K562 (cell line): Measurements from ENCODE around the gene ZNF689. TPM values are rescaled to one million over a fixed set of nuclear protein-coding genes. Genes with fewer than 3 reads are reported as not detected.

ENCODE experiments used
- ATF7 ChIP-seq: fragments of 450-650 bp; IDR thresholded peaks from 2 replicates; pipeline ENCODE4 v1.7.1; 2014; ENCODE audit warnings: mild to moderate bottlenecking, moderate library complexity
- CBX5 ChIP-seq: IDR thresholded peaks from 2 replicates; pipeline ENCODE4 v1.6.1; 2014; ENCODE audit warnings: low read depth, borderline replicate concordance
- DACH1 ChIP-seq: fragments of 450-650 bp; IDR thresholded peaks from 2 replicates; pipeline ENCODE4 v1.6.1; 2018; ENCODE audit not compliant: partially characterized antibody
- FOXP4 ChIP-seq: sonication (generic); formaldehyde crosslinking; IDR thresholded peaks from 2 replicates; pipeline ENCODE4 v1.8.0; 2022; ENCODE audit warnings: mild to moderate bottlenecking, missing genetic modification reagents, borderline replicate concordance
- GABPA ChIP-seq: fragments of 200-800 bp; sonication (Bioruptor generic); conservative IDR thresholded peaks from 2 replicates; pipeline ENCODE4 v1.6.1; 2016; ENCODE audit warnings: low read depth, missing genetic modification characterization, missing compliant biosample characterization
- HEY1 ChIP-seq: fragments of 250-450 bp; sonication (Bioruptor Pico); IDR thresholded peaks from 2 replicates; pipeline ENCODE4 v1.5.0; 2020; ENCODE audit warnings: mild to moderate bottlenecking, moderate library complexity, borderline replicate concordance
- KDM1A ChIP-seq, 2 experiments: fragments of 450-650 bp; IDR thresholded peaks; 2 replicates each; pipeline ENCODE4 v1.6.1; 2016; ENCODE audit warnings: mild to moderate bottlenecking in 2 of 2
- KDM5B ChIP-seq: fragments of 200-600 bp; sonication (generic); IDR thresholded peaks from 2 replicates; pipeline ENCODE4 v1.6.1; 2012; ENCODE audit warnings: low read depth, mild to moderate bottlenecking, moderate library complexity, low read length, control low read depth, inconsistent platforms; ENCODE audit not compliant: insufficient replicate concordance
- MLX ChIP-seq, 2 experiments: fragments of 450-650 bp in 1 of 2; sonication (generic) in 1 of 2; formaldehyde crosslinking; conservative IDR thresholded peaks; 2 replicates each; pipeline versions ENCODE4 v1.4.0 to v1.8.1; 2020 to 2022; ENCODE audit warnings: mild to moderate bottlenecking in 1 of 2, missing genetic modification reagents in 1 of 2
- MYNN ChIP-seq, 2 experiments: sonication (generic); formaldehyde crosslinking in 1 of 2; IDR thresholded peaks; 2 replicates each; pipeline versions ENCODE4 v1.5.0 to v1.6.1; 2016 to 2020; ENCODE audit warnings: antibody characterized with exemption in 1 of 2, missing genetic modification reagents in 1 of 2
- PHF21A ChIP-seq: fragments of 450-650 bp; IDR thresholded peaks from 2 replicates; pipeline ENCODE4 v1.6.1; 2017; ENCODE audit warnings: low read depth, borderline replicate concordance
- PRMT5 ChIP-seq: sonication (generic); formaldehyde crosslinking; IDR thresholded peaks from 2 replicates; pipeline ENCODE4 v1.5.0; 2020; ENCODE audit warnings: missing genetic modification reagents
- SPI1 ChIP-seq: IDR thresholded peaks from 2 replicates; pipeline ENCODE4 v1.6.1; 2011; ENCODE audit warnings: low read depth, low read length, control low read depth, borderline replicate concordance
- SRF ChIP-seq, 2 experiments: fragments of 250-450, 450-650 bp in 1 of 2; sonication (Bioruptor Pico) in 1 of 2; sonication (generic) in 1 of 2; formaldehyde crosslinking; IDR thresholded peaks; 2 replicates each; pipeline versions ENCODE4 v1.5.0 to v1.5.1; 2020 to 2022; ENCODE audit warnings: mild to moderate bottlenecking in 1 of 2, missing genetic modification reagents in 1 of 2
- TBP ChIP-seq: optimal IDR thresholded peaks from 2 replicates; pipeline ENCODE3; 2011; ENCODE audit warnings: low read depth, low read length, improper control_type of control experiment
- ZBTB33 ChIP-seq: sonication (generic); formaldehyde crosslinking; IDR thresholded peaks from 2 replicates; pipeline ENCODE4 v1.8.1; 2023; ENCODE audit warnings: mild to moderate bottlenecking, missing genetic modification reagents
- ZNF134 ChIP-seq: fragments of 250-450 bp; sonication (Bioruptor Pico); conservative IDR thresholded peaks from 2 replicates; pipeline ENCODE4 v1.4.0; 2020
- ZNF239 ChIP-seq: fragments of 250-450 bp; sonication (Bioruptor Pico); IDR thresholded peaks from 2 replicates; pipeline ENCODE4 v1.4.0; 2020; ENCODE audit warnings: mild to moderate bottlenecking
- ZNF512 ChIP-seq: IDR thresholded peaks from 2 replicates; pipeline ENCODE4 v1.6.1; 2016; ENCODE audit warnings: missing genetic modification characterization, missing compliant biosample characterization
- polyA plus RNA-seq, 8 experiments: library from polyadenylated mRNA; depleted of rRNA in 4 of 8; stranded (reverse) in 5 of 8; unstranded in 3 of 8; fragments of >200 nt; fragmentation: Nextera tagmentation in 2 of 8; fragmentation: Illumina TruSeq in 1 of 8; extraction: Ambion mirVana in 2 of 8; extraction: Trizol in 1 of 8; gene quantifications; 2 replicates each; pipeline versions ENCODE4 v1.2.1 to v1.2.3, GENCODE V29; 2011 to 2014; ENCODE audit warnings: inconsistent platforms in 1 of 8, missing spikeins in 1 of 8
- total RNA-seq, 7 experiments: library from RNA; depleted of rRNA in 6 of 7; stranded (reverse); fragments of >200 nt in 6 of 7; fragmentation: Illumina TruSeq in 2 of 7; extraction: Trizol in 2 of 7; gene quantifications; 2 replicates each; pipeline versions ENCODE4 v1.2.1 to v1.2.3, GENCODE V29; 2011 to 2021; ENCODE audit warnings: low replicate concordance in 1 of 7
- TF ChIP-seq, protein P1 (sequence below): fragments of 450-650 bp; formaldehyde crosslinking; conservative IDR thresholded peaks from 2 replicates; pipeline ENCODE4 v1.4.0; 2022; ENCODE audit warnings: mild to moderate bottlenecking, missing genetic modification characterization

Gene ZNF689
- total and polyA plus RNA-seq, 9 of the 15 experiments (the other 6 are each of a cell fraction or from before 2014, with no cell fraction given) = 5.4 to 15.4 (median 10.8) TPM

GRCh38 chr16:30585400-30586191, 24.6 kb downstream of the ZNF689 start, which contains the start of gene ZNF785 (continued):
- TF ChIP-seq DACH1 (no peak), TBP (peak; percentile 81), MYNN (IDR thresholded peaks at IDR 0.05) (peak; percentile 61), MYNN (CRISPR knock-in tag; IDR thresholded peaks at IDR 0.05) (no peak), ZBTB33 (CRISPR knock-in tag) (peak; percentile 93), PHF21A (0 out of 2 replicates have a peak, but pooled peaks have one; percentile 9), ZNF239 (CRISPR knock-in tag) (peak; percentile 44), GABPA (tag) (peak; percentile 82), ZNF134 (CRISPR knock-in tag) (no peak), MLX (CRISPR knock-in tag; conservative IDR thresholded peaks at IDR 0.05) (peak; percentile 64 to 96; a peak in 2 of 4 replicates), ZNF512 (no peak), PRMT5 (CRISPR knock-in tag) (no peak), SPI1 (no peak), SRF (CRISPR knock-in tag; IDR thresholded peaks at IDR 0.05) (peak; percentile 32 to 38; a peak in 1 of 4 replicates), ATF7 (peak; percentile 74), KDM1A (IDR thresholded peaks at IDR 0.05) (no peak), CBX5 (no peak), FOXP4 (CRISPR knock-in tag) (peak; percentile 96), HEY1 (CRISPR knock-in tag) (no peak), KDM5B (peak; percentile 35)
- TF ChIP-seq, protein P1, sequence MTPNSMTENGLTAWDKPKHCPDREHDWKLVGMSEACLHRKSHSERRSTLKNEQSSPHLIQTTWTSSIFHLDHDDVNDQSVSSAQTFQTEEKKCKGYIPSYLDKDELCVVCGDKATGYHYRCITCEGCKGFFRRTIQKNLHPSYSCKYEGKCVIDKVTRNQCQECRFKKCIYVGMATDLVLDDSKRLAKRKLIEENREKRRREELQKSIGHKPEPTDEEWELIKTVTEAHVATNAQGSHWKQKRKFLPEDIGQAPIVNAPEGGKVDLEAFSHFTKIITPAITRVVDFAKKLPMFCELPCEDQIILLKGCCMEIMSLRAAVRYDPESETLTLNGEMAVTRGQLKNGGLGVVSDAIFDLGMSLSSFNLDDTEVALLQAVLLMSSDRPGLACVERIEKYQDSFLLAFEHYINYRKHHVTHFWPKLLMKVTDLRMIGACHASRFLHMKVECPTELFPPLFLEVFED (CRISPR knock-in tag) = no peak
